Astrocyte of the cerebellum (primary cell): ENCODE data around the gene IFIT1B.

Experiments used
- DNase-seq: peaks from one replicate; pipeline ENCODE4 v3.0.0-alpha.2; 2011; ENCODE audit warnings: low read depth
- H3K4me3 ChIP-seq: 2 replicates; pipeline ENCODE4 v1.5.1; 2011; ENCODE audit warnings: mild to moderate bottlenecking, low read depth, low read length, moderate library complexity
- CTCF ChIP-seq: IDR thresholded peaks from 2 replicates; pipeline ENCODE4 v1.5.1; 2012; ENCODE audit warnings: low read length, low read depth, moderate library complexity, mild to moderate bottlenecking; ENCODE audit errors: missing control alignments
- in situ Hi-C: cut with HindIII; loops from 2 replicates; pipeline ENCODE4 v1.10.0; 2017; ENCODE audit warnings: low sequenced_read_pairs

IFIT1B gene

GRCh38 chr10:89336241-89336640, 41.6 kb upstream of the IFIT1B start:
- H3K4me3 ChIP-seq = no peak overlapping the region
- no peak for TF ChIP-seq CTCF
- in situ Hi-C loops = no loop called here
- no peak for DNase-seq

- no peak for TF ChIP-seq CTCF
- in situ Hi-C loops = no loop called here
- no peak overlapping the region for H3K4me3 ChIP-seq
- DNase-seq = no peak
Observed at GRCh38 chr10:89337484-89337883, 40.4 kb upstream of the IFIT1B start.

GRCh38 chr10:89338713-89339112, 39.1 kb upstream of the IFIT1B start:
- H3K4me3 ChIP-seq = no peak overlapping the region
- DNase-seq = no peak
- TF ChIP-seq CTCF = no peak
- in situ Hi-C loops = no loop called here

- in situ Hi-C loops = no loop called here
- TF ChIP-seq CTCF = no peak
- H3K4me3 ChIP-seq = no peak overlapping the region
- DNase-seq = no peak
Observed at GRCh38 chr10:89339875-89340274, 38.0 kb upstream of the IFIT1B start.

- TF ChIP-seq CTCF = no peak
- no peak for DNase-seq
- no peak overlapping the region for H3K4me3 ChIP-seq
- in situ Hi-C loops = no loop called here
Observed at GRCh38 chr10:89341649-89342048, 36.2 kb upstream of the IFIT1B start.

GRCh38 chr10:89342206-89342958, 35.5 kb upstream of the IFIT1B start:
- DNase-seq = peak; percentile 66
- H3K4me3 ChIP-seq = no peak overlapping the region
- TF ChIP-seq CTCF = no peak
- in situ Hi-C loops = no loop called here
